GOT3 (cell line): ENCODE data around the gene EXOC4.

Experiments
- DNase-seq: peaks from one replicate; lab custom pipeline; 2025; ENCODE audit warnings: mixed read lengths; lab: John Stamatoyannopoulos, UW

Gene EXOC4

GRCh38 chr7:133706016-133706415 lies 453.1 kb downstream of the EXOC4 start:
- no peak for DNase-seq

DNA sequence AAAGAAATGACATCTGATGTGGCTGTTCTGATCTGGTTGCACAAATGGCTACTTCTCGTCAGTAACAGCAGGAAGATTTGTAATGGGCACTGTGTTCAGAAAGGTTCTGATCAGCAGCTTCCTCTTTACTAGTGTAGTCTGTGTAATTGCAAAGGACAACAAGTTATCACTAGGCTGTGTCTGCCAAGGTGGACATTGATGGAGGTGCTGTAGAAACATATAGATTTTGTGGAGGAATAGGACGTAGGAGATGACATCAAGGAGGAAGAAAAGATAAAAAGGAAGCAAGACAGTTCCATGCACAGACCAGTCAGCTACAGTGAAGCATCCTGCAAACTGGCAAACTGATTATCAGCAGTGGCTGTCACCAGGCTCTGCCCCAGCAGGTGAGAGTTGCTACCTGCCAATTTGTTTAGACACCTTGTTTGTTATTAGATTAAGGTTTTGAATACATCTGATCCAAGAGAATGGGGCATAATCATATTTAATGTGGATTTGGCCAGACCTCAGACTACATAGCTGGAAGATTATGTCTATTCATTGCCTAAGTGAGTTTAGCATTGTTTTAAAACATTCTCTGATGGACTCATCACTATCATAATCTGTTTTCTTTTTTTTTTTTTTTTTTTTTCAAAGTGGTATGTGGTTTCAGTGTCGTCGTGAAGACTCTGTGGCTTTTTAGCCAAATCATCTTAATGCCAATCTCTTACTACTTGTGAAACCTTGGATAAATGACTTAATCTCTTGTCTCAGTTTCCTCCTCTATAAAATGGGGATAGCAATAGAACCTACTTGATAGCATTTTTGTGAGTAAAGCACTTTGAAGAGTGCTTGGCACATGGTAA lies 456.4 kb downstream of the EXOC4 start:
- no peak for DNase-seq

DNA sequence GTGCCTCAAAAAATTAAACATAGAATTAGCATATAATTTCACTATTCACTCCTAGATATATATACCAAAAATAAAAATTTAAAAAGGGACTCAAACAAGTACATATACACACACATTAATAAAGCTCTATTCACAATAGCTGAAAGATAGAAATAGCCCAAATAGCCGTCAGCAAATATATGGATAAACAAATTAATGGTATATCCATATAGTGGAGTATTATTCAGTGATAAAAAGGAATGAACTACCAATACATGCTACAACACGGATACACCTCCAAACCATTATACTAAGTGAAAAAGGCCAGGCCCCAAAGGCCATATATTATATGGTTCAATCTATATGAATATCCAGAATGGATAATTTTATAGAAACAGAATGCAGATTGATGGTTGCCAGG lies 459.7 kb downstream of the EXOC4 start:
- DNase-seq: no peak

- no peak for DNase-seq
Measured at GRCh38 chr7:133714654-133715053, 461.8 kb downstream of the EXOC4 start.

DNA sequence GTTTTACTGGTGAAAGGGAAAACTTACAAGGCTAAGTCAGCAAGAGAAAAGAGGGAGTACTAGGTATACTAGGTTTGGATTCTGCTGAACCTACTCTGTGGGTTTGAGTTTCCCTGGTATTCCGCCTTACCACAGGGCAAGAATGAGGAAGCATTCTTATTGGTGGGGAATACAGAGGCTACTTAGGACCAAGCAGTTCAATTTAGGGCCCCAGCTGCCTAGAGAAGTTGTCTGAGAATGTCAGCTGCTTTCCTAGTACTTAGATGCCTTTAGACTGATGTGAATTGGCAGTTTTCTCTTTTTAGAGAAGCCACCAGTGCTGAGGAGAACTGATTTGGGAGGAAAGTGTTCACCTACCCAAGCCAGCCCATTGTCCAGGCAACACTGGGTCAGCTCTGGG lies 465.3 kb downstream of the EXOC4 start:
- DNase-seq: no peak

- DNase-seq: no peak
Measured at GRCh38 chr7:133723044-133723443, 470.2 kb downstream of the EXOC4 start.

DNA sequence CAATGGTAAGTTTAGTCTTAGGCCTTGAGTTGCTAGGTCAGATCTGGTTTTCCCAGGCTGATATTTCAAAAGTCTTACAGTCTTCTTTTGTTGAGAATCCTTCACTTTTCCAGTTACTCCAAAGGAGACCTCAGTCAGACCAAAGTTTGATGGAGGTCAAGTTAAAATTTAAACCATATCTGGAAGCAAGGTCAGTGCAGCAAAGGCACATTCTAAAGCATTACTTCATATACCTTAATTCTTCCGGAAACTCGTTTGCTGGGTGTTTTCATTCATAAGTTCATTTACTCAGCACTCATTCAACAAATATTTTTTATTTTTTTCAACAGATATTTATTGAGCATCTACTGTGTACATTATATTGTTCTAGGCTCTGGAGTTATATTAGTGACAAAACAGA lies 471.3 kb downstream of the EXOC4 start:
- no peak for DNase-seq

DNA sequence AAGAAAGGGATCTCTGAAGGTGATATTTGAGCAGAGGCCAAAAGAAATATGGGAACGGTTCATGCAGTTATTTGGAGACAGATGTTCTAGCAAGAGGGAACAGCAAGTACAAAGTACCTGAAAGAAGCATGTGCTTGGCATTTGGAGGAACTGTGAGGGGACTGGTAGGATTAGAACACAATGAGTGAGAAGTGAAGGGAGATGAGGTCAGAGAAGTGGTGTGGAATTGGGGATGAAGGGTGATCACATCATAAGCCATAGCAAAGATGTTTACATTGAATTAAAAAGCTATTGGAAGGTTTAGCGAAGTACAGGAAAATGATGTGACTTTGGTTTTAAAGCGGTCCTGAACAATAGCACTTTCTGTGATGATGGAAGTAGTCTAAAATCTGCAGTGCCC lies 471.8 kb downstream of the EXOC4 start:
- no peak for DNase-seq

- no peak for DNase-seq
Measured at GRCh38 chr7:133727476-133728214, 474.8 kb downstream of the EXOC4 start.

DNA sequence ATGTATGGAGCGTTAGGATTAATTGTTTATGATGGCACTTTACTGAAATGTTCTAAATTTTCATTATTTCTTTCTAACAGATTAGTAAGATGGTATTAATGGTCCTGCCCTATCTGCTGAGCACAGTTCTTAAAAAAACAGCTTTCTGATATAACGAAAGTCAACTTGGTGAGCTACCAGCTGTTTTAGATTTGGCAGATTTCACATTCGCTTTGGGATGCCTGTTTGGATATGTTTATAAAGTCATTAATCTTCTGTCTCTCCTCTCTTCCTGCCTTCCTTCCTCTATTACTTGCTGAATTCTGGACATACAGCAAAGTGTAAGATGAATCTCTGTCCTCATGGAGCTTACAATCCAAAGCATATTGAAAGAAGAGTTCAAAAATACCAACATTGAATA lies 477.5 kb downstream of the EXOC4 start:
- DNase-seq: no peak

DNA sequence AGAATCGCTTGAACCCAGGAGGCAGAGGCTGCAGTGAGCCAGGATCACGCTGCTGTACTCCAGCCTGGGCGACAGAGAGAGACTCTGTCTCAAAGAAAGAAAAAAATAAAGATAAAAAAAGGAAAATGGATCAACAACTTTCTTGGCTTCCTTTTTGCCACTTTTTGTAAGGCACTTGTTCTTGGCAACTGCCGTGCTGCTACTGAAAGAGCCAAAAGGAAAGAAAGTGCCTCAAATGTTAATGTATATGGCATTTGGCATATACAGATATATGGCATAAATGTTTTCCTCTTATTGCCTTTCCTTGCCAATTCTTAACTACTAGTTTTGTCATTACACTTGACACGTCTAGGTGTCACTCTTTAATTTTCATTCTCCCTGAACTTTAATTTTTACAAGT lies 480.5 kb downstream of the EXOC4 start:
- no peak for DNase-seq

DNA sequence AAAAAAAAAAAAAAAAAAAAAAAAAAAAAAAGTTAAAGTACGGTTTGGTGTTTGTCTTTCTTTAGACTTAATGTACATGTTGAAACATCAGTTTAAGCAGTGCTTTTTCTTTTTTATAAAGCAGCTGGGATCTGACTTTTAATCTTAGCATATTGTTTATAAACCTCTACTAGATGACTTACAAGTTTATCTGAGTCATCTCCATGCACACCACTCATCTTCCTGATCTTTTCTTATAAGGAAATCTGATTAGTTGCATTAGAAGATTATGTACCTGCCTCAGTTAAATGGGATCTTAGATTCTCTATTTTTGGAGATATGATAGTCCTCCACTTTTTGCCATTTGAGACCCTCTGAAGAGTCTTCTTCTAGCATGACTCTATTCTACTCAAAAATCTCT lies 482.3 kb downstream of the EXOC4 start:
- no peak for DNase-seq

GRCh38 chr7:133739817-133740216 lies 486.9 kb downstream of the EXOC4 start:
- no peak for DNase-seq

DNA sequence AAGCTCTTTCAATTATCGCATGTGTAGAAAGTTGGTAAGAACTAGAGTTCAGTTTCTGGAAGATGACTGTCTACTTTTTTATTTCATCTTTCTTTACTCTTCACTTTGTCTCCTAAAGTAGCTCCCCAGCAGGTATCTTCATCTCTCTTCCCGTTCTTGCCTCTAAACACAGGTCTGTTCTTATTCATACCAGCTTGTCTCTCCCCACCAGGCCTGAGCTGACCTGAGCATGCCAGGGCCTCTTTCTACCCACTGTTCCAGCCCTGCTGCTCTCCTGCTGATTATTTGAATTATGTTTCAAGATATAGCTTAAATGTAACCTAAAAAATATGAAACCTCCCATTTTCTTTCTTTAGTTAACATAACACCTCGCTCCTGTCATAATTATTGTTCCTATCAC lies 488.2 kb downstream of the EXOC4 start:
- no peak for DNase-seq

GRCh38 chr7:133741703-133742102 lies 488.8 kb downstream of the EXOC4 start:
- DNase-seq: no peak

- no peak for DNase-seq
Measured at GRCh38 chr7:133742709-133743538, 490.0 kb downstream of the EXOC4 start.

- no peak for DNase-seq
Measured at GRCh38 chr7:133744451-133744850, 491.6 kb downstream of the EXOC4 start.

DNA sequence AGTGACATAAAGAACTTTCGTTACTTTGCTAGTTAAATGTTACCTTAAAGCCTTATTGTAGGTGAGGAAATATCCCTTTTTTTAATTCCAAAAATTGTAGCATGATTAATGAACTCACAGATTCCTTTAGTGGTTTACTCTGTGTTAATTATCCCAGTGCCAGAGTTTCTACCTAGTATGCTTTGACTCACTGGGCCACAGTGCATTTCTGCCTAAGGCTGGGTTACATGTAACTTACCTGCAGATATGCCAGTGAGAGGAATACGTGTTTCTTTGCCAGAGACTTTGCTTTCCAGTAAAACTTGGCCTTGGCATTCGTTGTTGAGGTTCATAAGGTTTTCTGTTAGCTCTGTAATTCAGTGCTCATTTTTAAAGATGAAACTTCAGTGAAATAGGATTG lies 493.4 kb downstream of the EXOC4 start:
- no peak for DNase-seq

GRCh38 chr7:133746847-133747246 lies 494.0 kb downstream of the EXOC4 start:
- no peak for DNase-seq

DNA sequence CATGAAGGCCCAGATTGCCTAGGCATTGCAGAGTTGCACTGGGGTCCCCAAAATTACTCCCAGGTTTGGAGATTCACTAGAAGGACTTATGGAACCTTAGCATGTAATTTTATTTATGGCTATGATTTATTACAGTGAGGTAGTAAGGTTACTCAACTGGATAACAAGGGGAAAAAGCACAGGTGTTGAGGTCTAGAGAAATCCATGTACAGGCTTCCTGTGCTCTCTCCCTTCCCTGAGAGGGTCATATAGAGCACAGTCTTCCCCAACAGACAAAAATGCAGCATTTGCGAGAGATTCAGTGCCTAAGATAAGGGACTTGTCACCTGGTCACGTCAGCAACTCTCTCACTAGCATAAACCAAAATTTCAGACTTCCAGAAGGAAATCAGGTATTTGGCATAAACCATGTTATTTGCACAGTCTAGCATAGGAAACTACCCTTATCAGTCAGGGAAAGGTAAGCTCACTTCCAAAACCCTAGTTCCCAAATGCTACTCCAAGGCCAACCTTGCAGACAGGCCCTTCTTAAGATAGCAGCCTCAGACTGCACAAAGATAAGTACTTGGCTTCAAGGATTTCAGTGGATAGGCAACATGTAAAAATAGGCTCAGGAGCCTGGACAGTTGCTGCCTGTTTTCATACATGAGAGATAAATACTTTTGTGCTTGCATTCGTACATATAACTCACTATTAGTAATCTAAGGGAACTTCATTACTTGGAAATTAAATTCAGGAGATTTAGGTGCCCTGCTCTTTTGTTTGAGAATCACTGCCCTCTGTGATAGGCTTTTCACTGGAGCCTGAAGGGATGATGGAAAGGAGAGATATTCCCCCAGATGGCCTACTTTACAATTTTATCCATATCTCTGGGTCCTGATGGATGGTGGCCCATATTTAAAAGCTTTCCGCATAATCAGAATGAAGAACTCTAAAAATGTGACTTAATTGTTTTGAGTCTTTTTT lies 495.8 kb downstream of the EXOC4 start:
- no peak for DNase-seq

GRCh38 chr7:133750287-133750686 lies 497.4 kb downstream of the EXOC4 start:
- no peak for DNase-seq
